HFFc6 (cell line): ENCODE data around the gene FER. TPM values are rescaled to one million over a fixed set of nuclear protein-coding genes. Genes with fewer than 3 reads are reported as not detected.

Source experiments
- DNase-seq: peaks from one replicate; pipeline ENCODE4 v3.0.0-alpha.2; 2018
- H3K27ac Mint-ChIP-seq: 2 replicates; pipeline ENCODE4 v1.8.0; 2020; ENCODE audit warnings: mild to moderate bottlenecking, mixed read lengths
- H3K27me3 Mint-ChIP-seq: 2 replicates; pipeline ENCODE4 v1.8.0; 2021; ENCODE audit warnings: mild to moderate bottlenecking, moderate library complexity, mixed read lengths; ENCODE audit not compliant: insufficient read depth
- H3K36me3 Mint-ChIP-seq: 2 replicates; pipeline ENCODE4 v1.8.0; 2021; ENCODE audit warnings: low read depth, mixed read lengths
- H3K4me1 Mint-ChIP-seq: 2 replicates; pipeline ENCODE4 v1.8.0; 2020; ENCODE audit warnings: low read depth, mixed read lengths
- H3K4me3 Mint-ChIP-seq: 2 replicates; pipeline ENCODE4 v1.8.0; 2020; ENCODE audit warnings: mild to moderate bottlenecking, moderate library complexity, mixed read lengths
- H3K9me3 Mint-ChIP-seq: 2 replicates; pipeline ENCODE4 v1.8.0; 2020; ENCODE audit warnings: mild to moderate bottlenecking, mixed read lengths
- CTCF ChIP-seq: fragments of 200-600 bp; sonication (generic); IDR thresholded peaks from 2 replicates; pipeline ENCODE4 v1.5.0; 2021; ENCODE audit warnings: antibody characterized with exemption, mild to moderate bottlenecking
- total RNA-seq, 6 experiments: library from RNA; stranded (reverse); fragmentation: NEBNext Ultra II Directional; extraction: Animal tissue kit (Norgen Biotek cat#: 25700); gene quantifications; 2 replicates in 1 of 6; 3 replicates in 5 of 6; pipeline ENCODE4 v1.2.3, GENCODE V29; 2021

The FER gene
- total RNA-seq, 6 experiments from 2014 or later = 20.2 to 24.6 (median 22.9) TPM

DNA sequence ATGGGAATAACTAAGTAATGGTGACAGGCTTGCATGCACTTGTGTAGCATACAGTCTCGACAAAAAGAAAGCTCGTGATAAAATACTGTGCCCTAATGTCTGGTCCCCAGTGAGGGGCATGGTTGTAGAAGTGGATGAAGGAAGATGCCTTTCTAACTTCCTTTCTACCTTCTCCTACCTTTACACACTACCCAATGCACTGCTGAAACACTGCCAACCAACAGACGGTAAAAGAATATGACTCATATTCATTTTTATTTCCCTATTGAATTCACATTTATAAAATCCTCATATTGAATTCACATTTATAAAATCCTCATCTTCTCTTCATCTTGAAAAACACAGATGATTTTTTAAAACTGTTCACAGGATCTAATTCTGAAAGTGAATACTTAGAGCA lies 439.1 kb downstream of the FER start:
- Mint-ChIP-seq H3K4me1 (peaks cover 12% of the 10 kb centered on the region), H3K27ac (no peak overlapping the region), H3K9me3 (no peaks in the 10 kb centered on the region), H3K27me3 (no peaks in the 10 kb centered on the region), H3K4me3 (no peak overlapping the region), H3K36me3 (peaks cover 7% of the 10 kb centered on the region)
- DNase-seq = no peak
- TF ChIP-seq CTCF = no peak

- H3K27ac Mint-ChIP-seq = peak overlapping the region; percentile 15; the same call in 1 of the 2 replicates
These were observed 443.5 kb downstream of the FER start for GRCh38 chr5:109191153-109191558.

GRCh38 chr5:109192027-109192426 lies 444.3 kb downstream of the FER start:
- Mint-ChIP-seq H3K4me3 (no peak overlapping the region), H3K36me3 (no peaks in the 10 kb centered on the region; the same call in 1 of the 2 replicates), H3K27ac (no peak overlapping the region; the same call in 1 of the 2 replicates), H3K4me1 (peaks cover 25% of the 10 kb centered on the region), H3K9me3 (no peaks in the 10 kb centered on the region), H3K27me3 (peaks cover 2% of the 10 kb centered on the region; the same call in 1 of the 2 replicates)
- no peak for TF ChIP-seq CTCF
- DNase-seq = no peak

More at GRCh38 chr5:109191153-109191558, 443.5 kb downstream of the FER start:
- H3K9me3 Mint-ChIP-seq = no peaks in the 10 kb centered on the region
- DNase-seq = peak; percentile 15
- H3K27me3 Mint-ChIP-seq = peaks cover 2% of the 10 kb centered on the region; the same call in 1 of the 2 replicates
- no peak for TF ChIP-seq CTCF
- no peaks in the 10 kb centered on the region; the same call in 1 of the 2 replicates for H3K36me3 Mint-ChIP-seq
- peaks cover 16% of the 10 kb centered on the region for H3K4me1 Mint-ChIP-seq
- no peak overlapping the region for H3K4me3 Mint-ChIP-seq

DNA sequence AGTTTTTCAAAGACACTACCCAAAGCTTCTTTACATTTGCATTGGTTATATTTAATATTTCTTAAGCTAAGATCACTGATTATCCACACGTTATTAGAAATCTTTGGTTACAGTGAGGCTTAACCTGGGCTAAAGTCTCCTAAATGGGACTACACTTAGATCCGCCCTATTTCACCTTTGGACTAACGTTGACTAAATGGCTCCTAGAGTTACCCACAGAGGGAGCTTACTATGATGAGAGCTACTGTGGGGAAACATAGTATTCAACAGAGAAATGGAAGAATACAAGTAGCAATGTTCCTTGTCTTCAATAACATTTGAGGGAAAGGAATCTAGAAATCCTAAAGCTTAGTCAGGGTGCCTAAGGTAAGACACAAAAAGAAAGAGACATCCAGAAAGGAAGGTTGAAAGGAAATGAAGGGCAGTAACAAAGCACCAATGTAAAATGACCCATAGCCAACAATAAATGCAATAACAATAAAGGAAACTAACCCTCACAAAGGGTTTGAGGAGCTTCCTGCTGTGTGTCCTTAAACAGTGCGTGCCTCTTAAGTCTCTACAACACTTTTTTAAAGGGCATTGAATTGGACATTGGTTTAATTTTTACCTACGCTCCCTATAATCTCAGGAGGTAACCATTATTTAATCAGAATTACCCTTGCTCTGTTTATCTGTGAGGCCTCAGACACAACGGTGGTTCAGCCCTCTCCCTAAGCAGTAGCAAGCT lies 445.0 kb downstream of the FER start:
- H3K4me3 Mint-ChIP-seq = no peak overlapping the region
- peaks cover 30% of the 10 kb centered on the region for H3K4me1 Mint-ChIP-seq
- H3K27ac Mint-ChIP-seq = no peak overlapping the region
- H3K27me3 Mint-ChIP-seq = peaks cover 2% of the 10 kb centered on the region; the same call in 1 of the 2 replicates
- H3K9me3 Mint-ChIP-seq = no peaks in the 10 kb centered on the region
- H3K36me3 Mint-ChIP-seq = no peaks in the 10 kb centered on the region
- DNase-seq = no peak
- no peak for TF ChIP-seq CTCF

- no peak overlapping the region for H3K4me3 Mint-ChIP-seq
- no peaks in the 10 kb centered on the region for H3K36me3 Mint-ChIP-seq
- TF ChIP-seq CTCF = no peak
These were observed 448.0 kb downstream of the FER start for GRCh38 chr5:109195667-109196066.

More at GRCh38 chr5:109195667-109196066, 448.0 kb downstream of the FER start:
- Mint-ChIP-seq H3K27me3 (peaks cover 2% of the 10 kb centered on the region; the same call in 1 of the 2 replicates), H3K4me1 (peaks cover 27% of the 10 kb centered on the region), H3K9me3 (no peaks in the 10 kb centered on the region), H3K27ac (no peak overlapping the region)
- DNase-seq = no peak
